Measurements from ENCODE around the gene FHOD3. TPM values are rescaled to one million over a fixed set of nuclear protein-coding genes. Genes with fewer than 3 reads are reported as not detected.

Gene FHOD3
- total and polyA plus RNA-seq, 9 donors, result 27.1 to 36.8 (median 33.7) TPM

DNA sequence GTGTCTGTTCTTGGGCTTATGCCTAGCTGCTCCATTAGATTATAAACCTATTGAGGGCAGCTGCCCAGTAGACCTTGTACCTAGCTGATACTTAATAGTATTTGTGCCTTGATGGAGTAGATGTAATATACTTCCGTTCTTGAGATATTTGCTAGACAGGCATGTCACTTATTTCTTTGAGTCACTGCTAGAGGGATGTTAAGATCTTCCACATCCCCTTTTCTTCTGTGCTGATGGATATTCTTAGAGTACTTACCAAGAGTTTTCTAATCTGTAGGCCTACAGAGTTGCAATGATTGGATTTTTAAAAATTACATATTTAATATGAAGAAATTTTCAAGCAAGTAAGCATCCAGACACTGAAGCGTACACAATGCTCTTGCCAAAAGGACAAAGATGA lies 304.6 kb downstream of the FHOD3 start:
- Histone ChIP-seq H3K36me3 (ENCODE audit: control insufficient read depth, insufficient read depth, low read length) (no peaks in the 10 kb centered on the region), H3K27ac (ENCODE audit: low read length) (no peak overlapping the region), H3K4me3 (ENCODE audit: low read length) (no peak overlapping the region), H3K4me1 (ENCODE audit: control insufficient read depth, insufficient read depth, low read length) (no peaks in the 10 kb centered on the region), H3K9me3 (replicated peaks; ENCODE audit: control insufficient read depth, low read depth, low read length) (no peaks in the 10 kb centered on the region), H3K27me3 (ENCODE audit: control insufficient read depth, insufficient read depth, low read length) (no peaks in the 10 kb centered on the region)
- no peak for DNase-seq
- no CpG with 5 or more reads among the region's 2 CpGs for WGBS (ENCODE audit: insufficient coverage)

DNA sequence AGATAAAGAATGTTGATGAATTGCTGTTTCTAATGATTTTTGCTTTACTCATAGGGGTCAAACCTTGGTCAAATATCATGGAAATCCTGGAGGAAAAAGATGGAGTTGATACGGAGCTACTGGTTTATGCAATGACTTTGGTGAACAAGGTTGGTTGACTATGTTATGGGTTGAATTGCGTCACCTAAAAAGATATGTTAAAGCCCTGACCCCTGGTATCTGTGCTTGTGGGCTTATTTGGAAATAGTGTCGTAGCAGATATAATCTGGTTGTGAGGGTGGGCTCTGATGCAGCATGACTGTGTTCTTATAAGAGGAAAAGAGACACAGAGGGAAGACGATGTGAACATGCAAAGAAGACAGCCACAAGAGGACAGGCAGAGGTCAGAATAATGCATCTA lies 305.1 kb downstream of the FHOD3 start:
- no peaks in the 10 kb centered on the region for H3K4me1 ChIP-seq (ENCODE audit: control insufficient read depth, insufficient read depth, low read length)
- H3K9me3 ChIP-seq (replicated peaks; ENCODE audit: control insufficient read depth, low read depth, low read length), result no peaks in the 10 kb centered on the region
- DNase-seq, result no peak
- 81% methylated on average over 4 of the region's 4 CpGs for WGBS (ENCODE audit: insufficient coverage)
- H3K4me3 ChIP-seq (ENCODE audit: low read length), result no peak overlapping the region
- no peaks in the 10 kb centered on the region for H3K27me3 ChIP-seq (ENCODE audit: control insufficient read depth, insufficient read depth, low read length)
- H3K27ac ChIP-seq (ENCODE audit: low read length), result no peak overlapping the region
- no peaks in the 10 kb centered on the region for H3K36me3 ChIP-seq (ENCODE audit: control insufficient read depth, insufficient read depth, low read length)

- WGBS (ENCODE audit: insufficient coverage), result no CpG with 5 or more reads among the region's 3 CpGs
- no peak overlapping the region for H3K4me3 ChIP-seq (ENCODE audit: low read length)
- no peaks in the 10 kb centered on the region for H3K4me1 ChIP-seq (ENCODE audit: control insufficient read depth, insufficient read depth, low read length)
- no peaks in the 10 kb centered on the region for H3K9me3 ChIP-seq (replicated peaks; ENCODE audit: control insufficient read depth, low read depth, low read length)
- no peaks in the 10 kb centered on the region for H3K27me3 ChIP-seq (ENCODE audit: control insufficient read depth, insufficient read depth, low read length)
- peaks cover 2% of the 10 kb centered on the region for H3K36me3 ChIP-seq (ENCODE audit: control insufficient read depth, insufficient read depth, low read length)
- DNase-seq, result no peak
- no peak overlapping the region for H3K27ac ChIP-seq (ENCODE audit: low read length)
Observed at GRCh38 chr18:36608107-36608506, 310.6 kb downstream of the FHOD3 start.

DNA sequence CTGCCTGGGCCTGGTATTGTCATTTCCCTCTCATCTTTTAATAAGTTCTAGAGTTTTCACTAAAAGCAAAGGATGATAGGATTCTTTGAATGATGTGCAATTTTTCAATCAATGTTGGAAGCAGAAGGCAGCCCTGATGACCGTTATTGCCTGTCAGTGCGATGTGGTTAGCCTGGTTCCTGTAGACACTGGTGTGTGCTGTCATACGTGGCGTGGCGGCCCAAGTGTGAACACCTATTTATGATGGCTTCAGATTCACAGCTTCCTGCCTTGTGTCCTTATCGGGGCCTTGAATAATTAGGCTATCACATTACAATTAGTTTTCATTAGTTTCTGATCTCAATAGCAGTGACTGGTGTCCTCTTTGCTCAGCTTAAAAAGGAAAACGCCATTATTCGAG lies 312.7 kb downstream of the FHOD3 start:
- Histone ChIP-seq H3K4me3 (ENCODE audit: low read length) (no peak overlapping the region), H3K36me3 (ENCODE audit: control insufficient read depth, insufficient read depth, low read length) (peaks cover 2% of the 10 kb centered on the region), H3K27me3 (ENCODE audit: control insufficient read depth, insufficient read depth, low read length) (no peaks in the 10 kb centered on the region), H3K27ac (ENCODE audit: low read length) (no peak overlapping the region), H3K4me1 (ENCODE audit: control insufficient read depth, insufficient read depth, low read length) (no peaks in the 10 kb centered on the region), H3K9me3 (replicated peaks; ENCODE audit: control insufficient read depth, low read depth, low read length) (no peaks in the 10 kb centered on the region)
- 84% methylated on average over 5 of the region's 8 CpGs for WGBS (ENCODE audit: insufficient coverage)
- no peak for DNase-seq

DNA sequence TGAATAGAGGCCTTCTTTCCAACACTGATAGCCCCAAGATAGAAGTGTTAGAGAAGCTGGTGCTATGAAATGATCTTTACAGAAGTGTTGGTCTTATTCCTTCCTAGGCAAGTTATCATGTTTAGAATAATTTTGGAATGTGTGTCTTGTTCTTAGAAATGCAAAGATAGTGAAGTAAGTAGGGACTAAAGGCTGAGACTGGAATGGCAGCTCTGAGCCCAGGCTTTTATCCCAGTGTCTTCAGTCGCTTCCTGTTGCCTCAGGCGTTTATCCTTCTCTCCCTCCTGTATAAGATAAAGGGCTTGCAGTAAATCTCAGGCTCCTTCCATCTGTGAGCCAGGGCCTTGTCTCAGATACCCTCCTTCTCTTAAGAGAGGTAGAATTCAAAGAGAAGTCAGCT lies 313.1 kb downstream of the FHOD3 start:
- Histone ChIP-seq H3K27me3 (ENCODE audit: control insufficient read depth, insufficient read depth, low read length) (no peaks in the 10 kb centered on the region), H3K36me3 (ENCODE audit: control insufficient read depth, insufficient read depth, low read length) (peaks cover 2% of the 10 kb centered on the region), H3K27ac (ENCODE audit: low read length) (no peak overlapping the region), H3K4me3 (ENCODE audit: low read length) (no peak overlapping the region), H3K4me1 (ENCODE audit: control insufficient read depth, insufficient read depth, low read length) (no peaks in the 10 kb centered on the region), H3K9me3 (replicated peaks; ENCODE audit: control insufficient read depth, low read depth, low read length) (no peaks in the 10 kb centered on the region)
- no peak for DNase-seq
- WGBS (ENCODE audit: insufficient coverage), result no CpG with 5 or more reads among the region's 2 CpGs

DNA sequence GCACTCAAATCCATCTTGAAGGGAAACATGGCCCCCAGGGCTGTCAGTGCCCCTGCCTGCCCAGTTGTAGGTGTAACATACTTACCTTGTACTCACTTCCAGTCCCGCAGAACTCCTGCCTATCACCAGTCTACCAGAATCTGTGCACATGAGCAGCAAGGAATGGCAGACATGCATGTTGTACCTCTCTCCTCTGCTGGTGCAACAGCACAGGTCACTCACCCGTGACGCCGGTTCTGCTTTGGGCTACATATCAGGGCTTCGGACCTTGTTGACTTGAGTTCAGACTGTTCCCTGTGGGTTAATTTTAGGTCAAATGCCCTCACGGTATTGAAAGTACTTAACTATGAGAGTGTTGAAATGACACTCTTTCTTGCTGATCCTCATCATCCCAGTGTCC lies 315.6 kb downstream of the FHOD3 start:
- WGBS (ENCODE audit: insufficient coverage), result 100% methylated on average over 4 of the region's 6 CpGs
- H3K4me1 ChIP-seq (ENCODE audit: control insufficient read depth, insufficient read depth, low read length), result no peaks in the 10 kb centered on the region
- H3K36me3 ChIP-seq (ENCODE audit: control insufficient read depth, insufficient read depth, low read length), result peaks cover 2% of the 10 kb centered on the region
- no peak overlapping the region for H3K4me3 ChIP-seq (ENCODE audit: low read length)
- H3K27me3 ChIP-seq (ENCODE audit: control insufficient read depth, insufficient read depth, low read length), result no peaks in the 10 kb centered on the region
- H3K9me3 ChIP-seq (replicated peaks; ENCODE audit: control insufficient read depth, low read depth, low read length), result no peaks in the 10 kb centered on the region
- no peak overlapping the region for H3K27ac ChIP-seq (ENCODE audit: low read length)
- DNase-seq, result no peak

DNA sequence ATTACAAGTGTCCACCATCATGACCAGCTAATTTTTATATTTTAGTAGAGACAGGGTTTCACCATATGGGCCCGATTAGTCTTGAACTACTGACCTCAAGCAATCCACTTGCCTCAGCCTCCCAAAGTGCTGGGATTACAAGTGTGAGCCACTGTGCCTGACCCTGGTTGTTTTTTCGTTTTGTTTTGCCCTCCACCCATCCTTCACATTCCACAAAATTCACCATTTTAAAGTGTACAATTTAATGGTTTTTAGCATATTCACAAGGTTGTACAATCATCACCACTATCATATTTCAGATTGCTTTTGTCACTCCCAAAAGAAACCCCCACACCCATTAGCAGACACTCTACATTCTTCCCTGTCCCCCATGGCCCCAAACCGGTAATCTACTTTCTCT lies 316.3 kb downstream of the FHOD3 start:
- H3K9me3 ChIP-seq (replicated peaks; ENCODE audit: control insufficient read depth, low read depth, low read length), result no peaks in the 10 kb centered on the region
- 69% methylated on average over 2 of the region's 3 CpGs for WGBS (ENCODE audit: insufficient coverage)
- DNase-seq, result no peak
- H3K27me3 ChIP-seq (ENCODE audit: control insufficient read depth, insufficient read depth, low read length), result no peaks in the 10 kb centered on the region
- no peak overlapping the region for H3K4me3 ChIP-seq (ENCODE audit: low read length)
- H3K27ac ChIP-seq (ENCODE audit: low read length), result no peak overlapping the region
- peaks cover 2% of the 10 kb centered on the region for H3K36me3 ChIP-seq (ENCODE audit: control insufficient read depth, insufficient read depth, low read length)
- H3K4me1 ChIP-seq (ENCODE audit: control insufficient read depth, insufficient read depth, low read length), result no peaks in the 10 kb centered on the region

GRCh38 chr18:36620788-36621187 lies 323.3 kb downstream of the FHOD3 start:
- H3K9me3 ChIP-seq (replicated peaks; ENCODE audit: control insufficient read depth, low read depth, low read length), result no peaks in the 10 kb centered on the region
- no peaks in the 10 kb centered on the region for H3K36me3 ChIP-seq (ENCODE audit: control insufficient read depth, insufficient read depth, low read length)
- H3K4me1 ChIP-seq (ENCODE audit: control insufficient read depth, insufficient read depth, low read length), result no peaks in the 10 kb centered on the region
- no peak for DNase-seq
- H3K27ac ChIP-seq (ENCODE audit: low read length), result no peak overlapping the region
- no peaks in the 10 kb centered on the region for H3K27me3 ChIP-seq (ENCODE audit: control insufficient read depth, insufficient read depth, low read length)
- no CpG with 5 or more reads among the region's 2 CpGs for WGBS (ENCODE audit: insufficient coverage)
- no peak overlapping the region for H3K4me3 ChIP-seq (ENCODE audit: low read length)

- Histone ChIP-seq H3K27me3 (ENCODE audit: control insufficient read depth, insufficient read depth, low read length) (no peaks in the 10 kb centered on the region), H3K4me1 (ENCODE audit: control insufficient read depth, insufficient read depth, low read length) (no peaks in the 10 kb centered on the region), H3K9me3 (replicated peaks; ENCODE audit: control insufficient read depth, low read depth, low read length) (no peaks in the 10 kb centered on the region), H3K27ac (ENCODE audit: low read length) (no peak overlapping the region), H3K36me3 (ENCODE audit: control insufficient read depth, insufficient read depth, low read length) (no peaks in the 10 kb centered on the region), H3K4me3 (ENCODE audit: low read length) (no peak overlapping the region)
- WGBS (ENCODE audit: insufficient coverage), result 84% methylated on average over 5 of the region's 5 CpGs
- DNase-seq, result no peak
Observed at GRCh38 chr18:36622610-36623009, 325.1 kb downstream of the FHOD3 start.

DNA sequence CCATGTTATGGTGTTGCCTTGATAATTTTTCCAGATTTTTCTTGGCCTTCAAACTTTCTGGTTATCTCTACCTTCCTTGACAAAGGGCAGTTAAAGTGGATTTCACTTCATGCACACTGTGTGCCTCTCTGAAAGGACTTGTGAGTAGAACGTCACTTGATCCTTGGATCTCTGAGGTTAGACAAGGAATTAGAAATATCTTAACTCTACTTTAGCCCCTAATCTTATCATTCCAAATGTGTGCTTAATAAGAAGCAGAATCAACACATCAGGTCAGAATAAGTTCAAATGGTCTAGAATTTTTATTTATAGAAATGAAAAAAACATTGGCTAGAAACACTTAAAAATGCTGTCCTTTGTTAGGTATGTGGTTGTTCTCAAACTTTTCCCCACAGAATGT lies 325.6 kb downstream of the FHOD3 start:
- no peaks in the 10 kb centered on the region for H3K36me3 ChIP-seq (ENCODE audit: control insufficient read depth, insufficient read depth, low read length)
- H3K9me3 ChIP-seq (replicated peaks; ENCODE audit: control insufficient read depth, low read depth, low read length), result no peaks in the 10 kb centered on the region
- DNase-seq, result no peak
- no peak overlapping the region for H3K27ac ChIP-seq (ENCODE audit: low read length)
- no peak overlapping the region for H3K4me3 ChIP-seq (ENCODE audit: low read length)
- no peaks in the 10 kb centered on the region for H3K4me1 ChIP-seq (ENCODE audit: control insufficient read depth, insufficient read depth, low read length)
- H3K27me3 ChIP-seq (ENCODE audit: control insufficient read depth, insufficient read depth, low read length), result no peaks in the 10 kb centered on the region
- no CpG with 5 or more reads among the region's 1 CpG for WGBS (ENCODE audit: insufficient coverage)

DNA sequence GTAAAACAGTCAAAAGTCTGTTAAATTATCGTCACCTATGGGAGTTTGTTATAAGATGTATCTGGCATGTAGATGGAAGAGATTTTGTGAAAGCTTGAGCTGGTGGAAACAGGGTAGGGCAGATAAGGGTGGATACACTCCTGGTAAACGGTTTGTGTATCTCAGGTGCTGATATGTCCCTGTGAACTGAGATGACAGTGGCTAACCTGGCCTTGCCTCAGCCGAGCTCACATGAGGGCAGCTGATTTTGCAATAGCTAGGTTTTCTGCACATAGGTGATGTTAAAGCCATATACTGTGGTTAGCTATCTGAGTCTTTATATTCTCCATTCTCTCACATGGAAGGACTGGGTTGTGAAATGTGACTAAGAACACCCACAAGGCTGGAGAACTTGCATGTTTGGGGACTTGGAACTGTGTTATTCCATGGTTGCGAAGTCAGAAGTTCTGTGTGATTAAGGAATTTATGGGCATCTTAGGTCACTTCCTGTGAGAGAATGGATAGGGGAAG lies 326.2 kb downstream of the FHOD3 start:
- Histone ChIP-seq H3K27me3 (ENCODE audit: control insufficient read depth, insufficient read depth, low read length) (no peaks in the 10 kb centered on the region), H3K27ac (ENCODE audit: low read length) (no peak overlapping the region), H3K9me3 (replicated peaks; ENCODE audit: control insufficient read depth, low read depth, low read length) (no peaks in the 10 kb centered on the region), H3K4me3 (ENCODE audit: low read length) (no peak overlapping the region), H3K36me3 (ENCODE audit: control insufficient read depth, insufficient read depth, low read length) (no peaks in the 10 kb centered on the region), H3K4me1 (ENCODE audit: control insufficient read depth, insufficient read depth, low read length) (peaks cover 2% of the 10 kb centered on the region)
- DNase-seq, result no peak
- 79% methylated on average over 4 of the region's 4 CpGs for WGBS (ENCODE audit: insufficient coverage)
